K562 (cell line): ENCODE measurements around the gene MSRB3. TPM values are rescaled to one million over a fixed set of nuclear protein-coding genes. Genes with fewer than 3 reads are reported as not detected.

Experiments
- ATAC-seq: fragments of 200-7000 bp; cut with Tn5 transposase; 3 replicates; pipeline ENCODE4 v1.9.1; 2020; ENCODE audit warnings: moderate library complexity
- BruUV-seq: library from RNA; stranded (reverse); fragments of 400-500 nt; replicated peaks from 2 replicates; lab custom pipeline; 2021; lab: Mats Ljungman, UMichigan
- CTCF ChIA-PET: fragments of 300-600 bp; formaldehyde crosslinking; extraction: SDS; loops from one replicate; lab custom pipeline; 2021; ENCODE audit warnings: low intra/inter-chr PET ratio; lab: Yijun Ruan, JAX
- POLR2A ChIA-PET: fragments of 300-600, 350-650 bp; sonication (Branson Sonifier 250); formaldehyde crosslinking; extraction: SDS; loops from one replicate; lab custom pipeline; 2021; ENCODE audit warnings: antibody characterized with exemption, inconsistent platforms; lab: Yijun Ruan, JAX
- DNase-seq, 4 experiments: peaks; one replicate each; pipeline versions ENCODE4 v3.0.0 to v3.0.0-alpha.2; 2011 to 2018; ENCODE audit warnings: low spot score in 3 of 4, mixed read lengths in 3 of 4; ENCODE audit errors: extremely low read depth in 1 of 4
- FAIRE-seq: peaks from 2 replicates; lab custom pipeline; 2011; peaks lifted over from hg19 to GRCh38; lab: Jason Lieb, UNC
- H2AFZ ChIP-seq: 2 replicates; pipeline ENCODE4 v1.6.0; 2011; ENCODE audit warnings: low read depth, low read length, control low read depth, inconsistent platforms
- H3K27ac ChIP-seq: fragments of 200-600 bp; 3 replicates; pipeline ENCODE4 v1.8.0; 2011; ENCODE audit warnings: low read depth, mild to moderate bottlenecking, control low read depth, inconsistent platforms, low read length, moderate library complexity, mixed read lengths; ENCODE audit errors: extremely low read depth
- H3K27me3 ChIP-seq, 2 experiments: fragments of 300-600 bp in 1 of 2; 2 replicates in 1 of 2; 3 replicates in 1 of 2; pipeline versions ENCODE4 v1.6.0 to v1.8.0; 2011; ENCODE audit warnings: inconsistent platforms in 2 of 2, low read length in 2 of 2, mild to moderate bottlenecking in 1 of 2, mixed read lengths in 1 of 2, moderate library complexity in 1 of 2; ENCODE audit not compliant: control insufficient read depth in 2 of 2, insufficient read depth in 2 of 2
- H3K36me3 ChIP-seq: fragments of 300-600 bp; 3 replicates; pipeline ENCODE4 v1.8.0; 2011; ENCODE audit warnings: mild to moderate bottlenecking, low read length, inconsistent platforms; ENCODE audit not compliant: control insufficient read depth, insufficient read depth
- H3K4me1 ChIP-seq, 2 experiments: fragments of 200-600 bp in 1 of 2; replicated peaks in 1 of 2; 2 replicates in 1 of 2; 3 replicates in 1 of 2; pipeline versions ENCODE4 v1.5.1 to v1.8.0; 2011; ENCODE audit warnings: inconsistent platforms in 2 of 2, low read length in 2 of 2, mild to moderate bottlenecking in 1 of 2, mixed read lengths in 1 of 2, moderate library complexity in 1 of 2; ENCODE audit not compliant: control insufficient read depth in 2 of 2, insufficient read depth in 2 of 2
- H3K4me2 ChIP-seq: 2 replicates; pipeline ENCODE4 v1.6.1; 2011; ENCODE audit warnings: low read length, control low read depth, inconsistent platforms, mixed read lengths; ENCODE audit not compliant: insufficient read depth
- H3K4me3 ChIP-seq: fragments of 200-600 bp; sonication (generic), shearing (Covaris generic); 2 replicates; pipeline ENCODE4 v1.5.1; 2016; ENCODE audit warnings: control low read depth, inconsistent platforms
- H3K79me2 ChIP-seq: fragments of 200-600 bp; 3 replicates; pipeline ENCODE4 v1.8.0; 2011; ENCODE audit warnings: low read length, inconsistent platforms; ENCODE audit not compliant: control insufficient read depth, insufficient read depth
- H3K9ac ChIP-seq, 2 experiments: 2 replicates each; pipeline versions ENCODE4 v1.6.0 to v1.6.1; 2011; ENCODE audit warnings: low read depth in 2 of 2, low read length in 2 of 2, control low read depth in 1 of 2, inconsistent platforms in 1 of 2, mild to moderate bottlenecking in 1 of 2, mixed read lengths in 1 of 2; ENCODE audit not compliant: insufficient read depth in 1 of 2
- H3K9me1 ChIP-seq: one replicate; pipeline ENCODE4 v1.6.0; 2011; ENCODE audit warnings: inconsistent platforms, mild to moderate bottlenecking, low read length, moderate library complexity; ENCODE audit not compliant: control insufficient read depth, insufficient read depth
- H3K9me3 ChIP-seq: replicated peaks from 2 replicates; pipeline ENCODE4 v1.5.1; 2011; ENCODE audit warnings: low read depth, low read length, inconsistent platforms; ENCODE audit not compliant: control insufficient read depth, insufficient read depth
- H4K20me1 ChIP-seq: replicated peaks from 2 replicates; pipeline ENCODE4 v1.6.1; 2011; ENCODE audit warnings: low read length, inconsistent platforms, mixed read lengths; ENCODE audit not compliant: control insufficient read depth, insufficient read depth
- BRD4 ChIP-seq: fragments of 200-600 bp; sonication (generic); IDR thresholded peaks from 2 replicates; pipeline ENCODE4 v1.6.1; 2017; ENCODE audit warnings: inconsistent platforms
- CSDE1 ChIP-seq, 2 experiments: fragments of 450-650 bp; IDR thresholded peaks; 2 replicates each; pipeline ENCODE4 v1.6.1; 2016; ENCODE audit warnings: mild to moderate bottlenecking in 1 of 2
- ELF1 ChIP-seq: fragments of 200-800 bp; sonication (Bioruptor generic); IDR thresholded peaks from 2 replicates; pipeline ENCODE4 v1.6.1; 2016; ENCODE audit warnings: missing genetic modification characterization, missing compliant biosample characterization
- FOXJ2 ChIP-seq: fragments of 200-800 bp; sonication (Bioruptor generic); IDR thresholded peaks from 2 replicates; pipeline ENCODE4 v1.6.1; 2016; ENCODE audit warnings: missing genetic modification characterization, missing compliant biosample characterization
- GATAD2A ChIP-seq: fragments of 450-650 bp; IDR thresholded peaks from 2 replicates; pipeline ENCODE4 v1.6.1; 2017
- NFYB ChIP-seq: IDR thresholded peaks from 2 replicates; pipeline ENCODE4 v1.6.1; 2011; ENCODE audit warnings: mild to moderate bottlenecking, moderate library complexity; ENCODE audit not compliant: insufficient read length; ENCODE audit errors: extremely low read depth
- NR4A1 ChIP-seq, 2 experiments: fragments of 250-450 bp in 1 of 2; fragments of 450-650 bp in 1 of 2; sonication (Bioruptor Pico) in 1 of 2; IDR thresholded peaks; 2 replicates each; pipeline versions ENCODE4 v1.4.0 to v1.6.1; 2016 to 2020; ENCODE audit warnings: mild to moderate bottlenecking in 2 of 2, missing compliant biosample characterization in 1 of 2, missing genetic modification characterization in 1 of 2, moderate library complexity in 1 of 2
- ZFP36 ChIP-seq: fragments of 150-350 bp; IDR thresholded peaks from 2 replicates; pipeline ENCODE4 v1.6.1; 2018; ENCODE audit warnings: low read length, low read depth; ENCODE audit not compliant: partially characterized antibody
- ZNF224 ChIP-seq: sonication (generic); formaldehyde crosslinking; IDR thresholded peaks from 2 replicates; pipeline ENCODE4 v1.8.0; 2022; ENCODE audit warnings: mild to moderate bottlenecking, missing genetic modification reagents
- WGBS: fragments of 100-300 bp; shearing (Covaris generic); methylation state at CpG from one replicate; pipeline ENCODE4 v1.1.6; 2016; ENCODE audit warnings: low coverage, mixed read lengths; ENCODE audit not compliant: insufficient coverage; ENCODE audit errors: missing lambda C conversion rate; 5-methylcytosine and 5-hydroxymethylcytosine counted together
- in situ Hi-C: fragments of 300-500 bp; cut with MboI; formaldehyde crosslinking; loops from 4 replicates; pipeline ENCODE4 v1.15.0; 2018; ENCODE audit warnings: inconsistent platforms, mixed read lengths
- intact Hi-C: fragments of 100-400 bp; cut with micrococcal nuclease; formaldehyde crosslinking; loops from 2 replicates; pipeline ENCODE4 v1.14.2; 2022
- polyA plus RNA-seq, 8 experiments: library from polyadenylated mRNA; depleted of rRNA in 4 of 8; stranded (reverse) in 5 of 8; unstranded in 3 of 8; fragments of >200 nt; fragmentation: Nextera tagmentation in 2 of 8; fragmentation: Illumina TruSeq in 1 of 8; extraction: Ambion mirVana in 2 of 8; extraction: Trizol in 1 of 8; gene quantifications; 2 replicates each; pipeline versions ENCODE4 v1.2.1 to v1.2.3, GENCODE V29; 2011 to 2014; ENCODE audit warnings: inconsistent platforms in 1 of 8, missing spikeins in 1 of 8
- total RNA-seq, 7 experiments: library from RNA; depleted of rRNA in 6 of 7; stranded (reverse); fragments of >200 nt in 6 of 7; fragmentation: Illumina TruSeq in 2 of 7; extraction: Trizol in 2 of 7; gene quantifications; 2 replicates each; pipeline versions ENCODE4 v1.2.1 to v1.2.3, GENCODE V29; 2011 to 2021; ENCODE audit warnings: low replicate concordance in 1 of 7
- TF ChIP-seq, protein P1 (sequence below): IDR thresholded peaks from 3 replicates; pipeline ENCODE4 v1.6.1; 2011; ENCODE audit warnings: borderline replicate concordance, mild to moderate bottlenecking; ENCODE audit not compliant: insufficient read length, insufficient read depth
- TF ChIP-seq, protein P2 (sequence below), 2 experiments: fragments of 450-650 bp in 1 of 2; sonication (generic) in 1 of 2; formaldehyde crosslinking in 1 of 2; IDR thresholded peaks in 1 of 2; conservative IDR thresholded peaks in 1 of 2; 2 replicates each; pipeline versions ENCODE4 v1.6.1 to v1.8.1; 2016 to 2023; ENCODE audit warnings: mild to moderate bottlenecking in 2 of 2, moderate library complexity in 2 of 2, inconsistent platforms in 1 of 2, missing genetic modification reagents in 1 of 2
- TF ChIP-seq, protein P3 (sequence below): sonication (generic); formaldehyde crosslinking; IDR thresholded peaks from 2 replicates; pipeline ENCODE4 v1.8.0; 2022; ENCODE audit warnings: mild to moderate bottlenecking, missing genetic modification reagents

The MSRB3 gene
- total and polyA plus RNA-seq, 9 of the 15 experiments (the other 6 are each of a cell fraction or from before 2014, with no cell fraction given), result 0.04 TPM; not detected in 8

DNA sequence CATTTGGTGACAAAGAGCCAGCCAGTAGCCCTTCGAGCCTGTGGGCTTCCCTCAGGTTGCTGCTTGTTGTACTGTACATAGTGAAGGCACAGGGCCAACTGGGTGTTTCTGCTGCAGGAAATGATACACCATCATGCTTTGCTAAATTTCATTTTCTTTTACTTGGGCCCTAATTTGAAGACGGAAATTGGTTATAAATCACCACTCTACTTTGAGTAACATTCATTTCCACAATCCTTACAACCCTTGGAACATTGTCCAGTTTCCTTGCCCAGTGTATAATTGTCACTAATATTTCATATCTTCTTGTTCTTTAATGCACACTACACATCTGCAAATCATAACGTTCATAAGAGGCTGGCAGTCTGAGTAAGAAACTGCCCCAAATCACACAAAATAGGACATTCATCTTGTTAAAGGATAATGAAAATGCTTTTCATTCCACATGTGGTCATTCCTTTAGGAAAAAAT, 30.2 kb downstream of the MSRB3 start:
- Histone ChIP-seq H3K27ac (no peak overlapping the region), H2AFZ (no peak overlapping the region), H4K20me1 (no peaks in the 10 kb centered on the region), H3K27me3 (no peaks in the 10 kb centered on the region), H3K36me3 (no peaks in the 10 kb centered on the region), H3K4me3 (no peak overlapping the region), H3K9me3 (no peaks in the 10 kb centered on the region), H3K4me1 (no peaks in the 10 kb centered on the region), H3K79me2 (no peaks in the 10 kb centered on the region), H3K9me1 (no peaks in the 10 kb centered on the region), H3K9ac (no peak overlapping the region), H3K4me2 (no peak overlapping the region)
- TF ChIP-seq, protein P1, sequence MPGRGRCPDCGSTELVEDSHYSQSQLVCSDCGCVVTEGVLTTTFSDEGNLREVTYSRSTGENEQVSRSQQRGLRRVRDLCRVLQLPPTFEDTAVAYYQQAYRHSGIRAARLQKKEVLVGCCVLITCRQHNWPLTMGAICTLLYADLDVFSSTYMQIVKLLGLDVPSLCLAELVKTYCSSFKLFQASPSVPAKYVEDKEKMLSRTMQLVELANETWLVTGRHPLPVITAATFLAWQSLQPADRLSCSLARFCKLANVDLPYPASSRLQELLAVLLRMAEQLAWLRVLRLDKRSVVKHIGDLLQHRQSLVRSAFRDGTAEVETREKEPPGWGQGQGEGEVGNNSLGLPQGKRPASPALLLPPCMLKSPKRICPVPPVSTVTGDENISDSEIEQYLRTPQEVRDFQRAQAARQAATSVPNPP, result no peak
- TF ChIP-seq NFYB (no peak), GATAD2A (no peak), BRD4 (no peak), CSDE1 (IDR thresholded peaks at IDR 0.05) (no peak), NR4A1 (CRISPR knock-in tag; IDR thresholded peaks at IDR 0.05) (no peak), NR4A1 (tag; IDR thresholded peaks at IDR 0.05) (no peak), ZFP36 (no peak), ELF1 (tag) (no peak), ZNF224 (CRISPR knock-in tag) (no peak), FOXJ2 (tag) (no peak)
- TF ChIP-seq, protein P2, sequence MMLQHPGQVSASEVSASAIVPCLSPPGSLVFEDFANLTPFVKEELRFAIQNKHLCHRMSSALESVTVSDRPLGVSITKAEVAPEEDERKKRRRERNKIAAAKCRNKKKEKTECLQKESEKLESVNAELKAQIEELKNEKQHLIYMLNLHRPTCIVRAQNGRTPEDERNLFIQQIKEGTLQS (IDR thresholded peaks at IDR 0.05), result no peak
- TF ChIP-seq, protein P2 (CRISPR knock-in tag; conservative IDR thresholded peaks at IDR 0.05), result no peak
- TF ChIP-seq, protein P3, sequence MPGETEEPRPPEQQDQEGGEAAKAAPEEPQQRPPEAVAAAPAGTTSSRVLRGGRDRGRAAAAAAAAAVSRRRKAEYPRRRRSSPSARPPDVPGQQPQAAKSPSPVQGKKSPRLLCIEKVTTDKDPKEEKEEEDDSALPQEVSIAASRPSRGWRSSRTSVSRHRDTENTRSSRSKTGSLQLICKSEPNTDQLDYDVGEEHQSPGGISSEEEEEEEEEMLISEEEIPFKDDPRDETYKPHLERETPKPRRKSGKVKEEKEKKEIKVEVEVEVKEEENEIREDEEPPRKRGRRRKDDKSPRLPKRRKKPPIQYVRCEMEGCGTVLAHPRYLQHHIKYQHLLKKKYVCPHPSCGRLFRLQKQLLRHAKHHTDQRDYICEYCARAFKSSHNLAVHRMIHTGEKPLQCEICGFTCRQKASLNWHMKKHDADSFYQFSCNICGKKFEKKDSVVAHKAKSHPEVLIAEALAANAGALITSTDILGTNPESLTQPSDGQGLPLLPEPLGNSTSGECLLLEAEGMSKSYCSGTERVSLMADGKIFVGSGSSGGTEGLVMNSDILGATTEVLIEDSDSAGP, result no peak
- ChIA-PET POLR2A (no interaction called here), CTCF (no interaction called here)
- FAIRE-seq (no peak), ATAC-seq (no peak), DNase-seq (no peak)
- 2% methylated on average over 3 of the region's 3 CpGs for WGBS
- in situ Hi-C loops, result loop anchor here (10.0 to 25.0 kb wide), 2 partner anchors 776 to 1104 kb away; no protein-coding TSS in a partner anchor
- intact Hi-C loops, result loop anchor here (5.0 to 10.0 kb wide), 2 partner anchors 676 to 799 kb away; no protein-coding TSS in a partner anchor
- no TSS peak for BruUV-seq
